ENCODE data around the gene OPA3. TPM values are rescaled to one million over a fixed set of nuclear protein-coding genes. Genes with fewer than 3 reads are reported as not detected.

OPA3 gene
- total RNA-seq, 1 experiment from 2014 or later = 11.1 TPM

GRCh38 chr19:45484273-45484945, 100.2 kb downstream of the OPA3 start (continued):
- no peak for TF ChIP-seq CTCF (IDR thresholded peaks at IDR 0.05 in 2 of 3, conservative IDR thresholded peaks at IDR 0.05 in 1 of 3; ENCODE audit: borderline replicate concordance in 1 of 3, insufficient read depth in 1 of 3, low read depth in 2 of 3, low read length in 2 of 3)
- TF ChIP-seq POLR2A (IDR thresholded peaks at IDR 0.05; ENCODE audit: borderline replicate concordance, extremely low read depth, insufficient read depth, insufficient read length) = no peak
- TF ChIP-seq ZNF274 (IDR thresholded peaks at IDR 0.05; ENCODE audit: low read depth, low read length) = no peak
- no peak for TF ChIP-seq ELF1 (IDR thresholded peaks at IDR 0.05; ENCODE audit: borderline replicate concordance, low read depth)
- TF ChIP-seq CBX3 (IDR thresholded peaks at IDR 0.05; ENCODE audit: low read depth) = no peak
- no peak for TF ChIP-seq YY1 (IDR thresholded peaks at IDR 0.05; ENCODE audit: extremely low read depth, insufficient replicate concordance, low read depth, low read length)
- no peak for TF ChIP-seq RAD21 (IDR thresholded peaks at IDR 0.05; ENCODE audit: low read depth)
- TF ChIP-seq SIN3A (IDR thresholded peaks at IDR 0.05; ENCODE audit: low read depth) = no peak

GRCh38 chr19:45483033-45483432, 101.6 kb downstream of the OPA3 start:
- H3K9me3 ChIP-seq (ENCODE audit: control insufficient read depth in 1 of 2, insufficient read depth in 1 of 2, low read depth in 1 of 2, low read length in 2 of 2) = no peaks in the 10 kb centered on the region
- TF ChIP-seq EZH2 (IDR thresholded peaks at IDR 0.05) (no peak), SRF (IDR thresholded peaks at IDR 0.05; ENCODE audit: low read depth) (no peak), ZNF274 (IDR thresholded peaks at IDR 0.05; ENCODE audit: low read depth, low read length) (no peak), MAX (IDR thresholded peaks at IDR 0.05) (no peak), EZH2phosphoT487 (IDR thresholded peaks at IDR 0.05; ENCODE audit: borderline replicate concordance) (no peak), REST (IDR thresholded peaks at IDR 0.05; ENCODE audit: low read depth) (no peak), EGR1 (IDR thresholded peaks at IDR 0.05; ENCODE audit: low read depth) (no peak), RAD21 (IDR thresholded peaks at IDR 0.05; ENCODE audit: low read depth) (no peak), CBX3 (IDR thresholded peaks at IDR 0.05; ENCODE audit: low read depth) (no peak), TCF7L2 (IDR thresholded peaks at IDR 0.05; ENCODE audit: borderline replicate concordance, extremely low read depth, insufficient read depth, insufficient read length) (no peak), ATF3 (IDR thresholded peaks at IDR 0.05) (no peak), ZFX (IDR thresholded peaks at IDR 0.05) (no peak)

More at GRCh38 chr19:45483033-45483432, 101.6 kb downstream of the OPA3 start:
- RAD21 ChIA-PET (ENCODE audit: low non-redundant PET in 1 of 2, low total read pairs in 2 of 2, uncharacterized antibody in 2 of 2, unreplicated experiment in 2 of 2) = no interaction called here
- POLR2A ChIA-PET = no interaction called here
- Histone ChIP-seq H3K4me1 (ENCODE audit: control insufficient read depth in 1 of 2, insufficient read depth in 2 of 2, low read length in 2 of 2) (peaks cover 14 to 45% of the 10 kb centered on the region in 2 experiments), H3K4me3 (replicated peaks in 1 of 2; ENCODE audit: low read depth in 1 of 2, low read length in 2 of 2) (no peak overlapping the region), H3K4me2 (ENCODE audit: low read length) (no peak overlapping the region), H3K27me3 (ENCODE audit: insufficient read depth, low read length) (no peaks in the 10 kb centered on the region), H3K36me3 (ENCODE audit: control insufficient read depth in 1 of 2, insufficient read depth in 2 of 2, low read length in 2 of 2) (no peaks in the 10 kb centered on the region), H4K20me1 (ENCODE audit: insufficient read depth) (no peaks in the 10 kb centered on the region), H3K79me2 (ENCODE audit: insufficient read depth, low read length) (no peaks in the 10 kb centered on the region), H2AFZ (ENCODE audit: low read depth, low read length, poor library complexity, severe bottlenecking) (no peak overlapping the region), H3K9ac (ENCODE audit: low read length) (no peak overlapping the region), H3K27ac (ENCODE audit: low read depth, low read length) (no peak overlapping the region), H3K9me2 (ENCODE audit: insufficient read depth) (no peaks in the 10 kb centered on the region)
- ATAC-seq = no peak
- CTCF ChIA-PET = interaction anchor here (1.7 to 3.9 kb wide), 2 partner anchors 12 to 43 kb away, joined by 6 to 33 read pairs; partner anchors contain the start of gene RTN2
- intact Hi-C loops (cut with micrococcal nuclease) = no loop called here
- BruUV-seq (replicated peaks) = no TSS peak
- DNase-seq (ENCODE audit: low read depth, low spot score) = no peak
